GM19455 (cell line): ENCODE measurements around the gene CASP10.
A peak's percentile ranks its signal among the peaks of the same experiment; 100 is the strongest.
"Not testable (repeated sequence)": the region's sequence is repeated elsewhere in the genome, so short reads cannot be mapped to it uniquely, and the experiment has no call there.

ENCODE experiments used
- ATAC-seq: cut with Tn5 transposase; IDR thresholded peaks from one replicate; pipeline ENCODE4 v1.9.1; 2021; ENCODE audit not compliant: unreplicated experiment

CASP10 gene

DNA sequence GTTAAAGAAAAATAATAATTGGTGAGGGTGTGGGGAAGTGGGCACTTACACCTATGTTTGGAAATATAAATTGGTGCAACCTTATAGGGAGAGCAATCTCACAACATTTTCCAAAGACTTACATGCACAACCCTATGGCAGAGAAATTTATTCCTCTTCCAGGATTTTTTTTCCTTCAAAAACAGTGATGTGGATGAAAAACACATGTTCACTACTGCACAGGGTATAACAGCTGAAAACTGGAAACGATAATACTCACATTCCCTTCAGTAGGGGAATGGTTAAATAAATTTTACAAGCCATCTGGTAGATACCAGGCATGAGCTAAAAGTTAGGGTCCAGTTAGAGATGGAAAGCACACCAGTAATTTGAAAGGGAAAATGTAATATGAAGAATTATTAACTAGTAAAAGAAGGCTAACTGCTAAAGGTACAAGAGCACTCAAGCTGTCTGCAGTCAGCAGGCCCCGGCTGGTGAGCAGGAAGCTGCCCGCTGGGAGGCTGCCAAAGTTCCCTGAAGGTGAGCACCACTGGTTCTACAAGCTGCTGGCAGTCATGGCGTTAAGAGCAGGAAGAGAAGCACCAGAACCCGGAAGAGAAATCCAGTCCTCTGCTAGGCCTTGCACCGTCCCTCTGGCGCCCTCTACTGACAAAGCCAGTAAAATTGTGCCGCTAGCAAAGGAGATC lies 49.0 kb downstream of the CASP10 start:
- ATAC-seq = peak; percentile 51

- ATAC-seq = no peak
Observed at GRCh38 chr2:201232467-201232815, 49.5 kb downstream of the CASP10 start.

DNA sequence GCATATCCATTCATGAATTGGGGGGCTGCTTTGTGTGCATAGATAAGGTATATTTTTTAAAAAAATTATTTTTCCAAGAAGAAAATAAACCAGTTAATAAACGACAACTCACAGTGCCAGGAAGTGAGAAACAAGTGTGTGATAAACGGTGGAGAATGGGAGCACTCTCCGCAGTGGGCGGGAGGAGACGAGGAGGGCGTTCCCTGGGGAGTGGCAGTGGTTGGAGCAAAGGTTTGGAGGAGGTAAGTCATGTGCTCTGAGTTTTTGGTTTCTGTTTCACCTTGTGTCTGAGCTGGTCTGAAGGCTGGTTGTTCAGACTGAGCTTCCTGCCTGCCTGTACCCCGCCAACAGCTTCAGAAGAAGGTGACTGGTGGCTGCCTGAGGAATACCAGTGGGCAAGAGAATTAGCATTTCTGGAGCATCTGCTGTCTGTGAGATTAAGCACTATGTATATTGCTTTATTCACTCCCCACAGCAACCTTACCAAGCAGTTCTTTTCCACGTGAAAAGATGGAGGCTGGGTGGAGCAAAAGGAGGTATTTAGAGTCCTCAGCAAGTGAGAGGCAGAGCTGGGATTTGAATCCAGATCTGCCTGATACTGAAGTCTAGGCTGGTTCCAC lies 50.4 kb downstream of the CASP10 start:
- peak; percentile 90 for ATAC-seq

GRCh38 chr2:201233812-201234662 lies 51.1 kb downstream of the CASP10 start:
- ATAC-seq = peak; percentile 10

GRCh38 chr2:201234663-201235135 lies 51.8 kb downstream of the CASP10 start:
- ATAC-seq = no peak

GRCh38 chr2:201235860-201236811 lies 53.2 kb downstream of the CASP10 start:
- ATAC-seq = no peak

DNA sequence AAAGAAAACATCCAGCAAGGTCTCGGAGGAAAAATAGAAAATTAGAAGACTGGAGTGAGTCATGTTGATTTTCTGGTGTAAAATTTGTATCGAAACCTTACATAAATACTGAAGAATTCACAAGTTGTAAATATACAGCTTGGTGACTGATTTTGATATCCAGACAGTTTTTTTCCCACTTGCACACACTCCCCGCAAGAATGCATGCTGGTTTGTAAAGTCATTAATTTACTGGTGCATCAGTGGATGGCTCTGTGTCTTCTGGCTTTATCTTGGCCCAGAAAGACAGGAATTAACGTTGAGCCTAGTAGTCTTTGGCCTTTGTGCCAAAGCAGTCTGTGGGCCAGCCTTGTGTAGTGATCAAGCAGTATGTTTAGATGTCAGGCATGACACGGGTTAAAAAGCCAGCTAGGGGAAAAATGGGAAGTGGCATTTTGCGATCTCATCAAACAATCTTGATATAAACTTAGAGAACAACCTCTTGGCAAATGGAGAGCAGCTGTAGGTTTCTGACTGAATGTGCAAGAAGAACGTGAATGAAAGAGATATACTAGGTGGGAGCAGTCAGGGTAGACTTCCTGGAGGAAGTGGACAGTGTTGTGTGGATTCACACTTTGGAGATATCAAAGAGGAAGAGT lies 54.7 kb downstream of the CASP10 start:
- ATAC-seq = no peak

- ATAC-seq = not testable (repeated sequence)
Observed at GRCh38 chr2:201239167-201239935, 56.4 kb downstream of the CASP10 start.

DNA sequence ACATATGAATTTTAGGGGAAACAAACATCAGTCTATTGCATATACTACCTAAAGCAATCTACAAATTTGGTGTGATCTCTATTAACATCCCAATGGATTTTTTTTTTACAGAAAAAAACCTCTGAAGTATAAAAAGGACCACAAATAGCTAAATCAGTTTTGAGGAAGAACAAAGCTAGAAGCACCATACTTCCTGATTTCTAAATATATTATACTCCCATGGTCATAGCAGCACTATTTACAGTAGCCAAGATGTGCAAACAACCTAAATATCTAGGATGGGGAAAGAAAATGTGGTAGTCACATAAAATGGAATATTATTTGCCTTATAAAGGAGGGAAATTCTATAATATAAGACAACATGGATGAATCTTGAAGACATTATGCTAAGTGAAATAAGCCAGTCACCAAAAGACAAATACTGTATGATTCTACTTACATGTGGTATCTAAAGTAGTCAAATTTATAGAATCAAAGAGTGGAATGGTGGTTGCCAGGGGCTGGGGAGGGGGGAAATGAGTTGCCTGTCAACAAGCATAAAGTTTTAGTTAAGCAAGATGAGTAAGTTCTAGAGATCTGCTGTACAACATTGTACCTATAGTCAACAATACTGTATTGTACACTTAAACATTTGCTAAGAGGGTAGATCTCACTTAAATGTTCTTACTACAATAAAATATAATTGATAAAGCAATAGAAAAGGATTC lies 59.8 kb downstream of the CASP10 start:
- ATAC-seq = no peak

GRCh38 chr2:201244829-201245228 lies 61.9 kb downstream of the CASP10 start:
- ATAC-seq = no peak

GRCh38 chr2:201246280-201246679 lies 63.3 kb downstream of the CASP10 start:
- no peak for ATAC-seq

DNA sequence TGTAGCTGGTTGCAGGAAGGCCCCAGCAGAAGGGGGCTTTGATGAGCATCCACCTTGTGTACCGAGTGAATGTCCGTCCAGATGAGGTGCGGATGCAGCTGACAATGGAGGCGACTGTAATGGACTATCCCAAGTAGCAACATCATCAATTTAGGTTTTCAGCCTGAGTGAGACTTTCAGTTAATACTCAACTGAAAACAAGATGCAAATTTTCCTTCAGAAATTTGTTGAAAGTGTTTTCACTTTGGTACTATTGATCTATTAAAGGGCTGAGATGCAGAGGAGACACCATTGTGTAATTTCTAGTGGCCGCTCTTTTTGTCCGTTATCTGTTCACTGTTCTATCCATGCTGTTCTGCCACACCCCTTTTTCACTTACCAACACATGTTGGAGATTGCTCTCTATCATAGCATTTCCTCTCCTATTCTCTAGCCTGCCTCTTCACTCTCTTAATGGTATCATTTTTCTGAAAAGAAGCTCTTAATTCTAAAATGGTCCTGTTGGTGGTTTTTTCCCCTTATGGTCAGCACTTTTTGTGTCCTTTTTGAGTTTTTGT lies 65.4 kb downstream of the CASP10 start:
- no peak for ATAC-seq

DNA sequence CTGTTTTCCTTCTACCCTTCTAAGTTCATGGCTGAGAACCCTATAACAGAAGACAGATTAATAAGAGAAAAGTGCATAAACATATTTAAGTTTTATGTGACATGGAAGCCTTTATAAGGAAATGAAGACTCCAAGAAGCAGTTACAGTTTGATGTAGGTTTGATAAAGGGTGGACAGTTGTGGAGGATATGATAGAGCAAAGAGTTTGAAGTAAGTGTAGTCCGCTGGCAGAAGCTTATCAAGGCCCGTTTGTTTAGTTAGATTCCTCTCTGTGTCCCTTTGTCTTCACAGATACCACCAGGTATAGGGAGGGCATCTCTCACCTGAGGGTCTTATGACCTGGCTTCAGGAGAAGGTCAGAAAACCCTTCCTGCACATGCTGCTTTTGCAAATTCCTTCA lies 66.9 kb downstream of the CASP10 start:
- ATAC-seq = no peak

- no peak for ATAC-seq
Observed at GRCh38 chr2:201250741-201251140, 67.8 kb downstream of the CASP10 start.

GRCh38 chr2:201254081-201254730 lies 71.3 kb downstream of the CASP10 start:
- no peak for ATAC-seq

DNA sequence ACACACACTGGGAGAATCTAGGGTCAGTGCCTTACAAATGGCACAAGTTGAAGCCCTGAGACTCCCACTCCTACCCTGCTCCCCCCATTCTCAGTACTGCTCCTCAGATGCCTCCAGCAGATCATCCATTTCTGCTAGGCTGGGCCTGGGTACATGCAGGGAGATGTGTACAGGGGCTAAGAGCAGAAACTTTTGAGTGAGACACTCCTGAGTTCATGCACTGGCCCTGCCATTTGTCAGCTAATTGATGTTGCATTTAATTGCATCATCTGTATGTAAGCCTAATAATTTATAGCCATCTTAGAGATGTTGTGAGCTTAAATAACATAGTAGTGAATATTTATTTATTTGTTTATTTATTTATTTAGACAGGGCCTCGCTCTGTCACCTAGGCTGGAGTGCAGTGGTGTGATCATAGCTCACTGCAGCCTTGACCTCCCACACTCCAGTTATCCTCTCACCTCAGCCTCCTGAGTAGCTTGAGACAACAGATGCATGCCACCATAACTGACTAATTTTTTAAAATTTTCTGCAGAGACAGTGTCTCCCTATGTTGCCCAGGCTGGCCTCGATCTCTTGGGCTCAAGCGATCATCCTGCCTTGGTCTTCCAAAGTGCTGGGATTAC lies 72.6 kb downstream of the CASP10 start:
- no peak for ATAC-seq

GRCh38 chr2:201256082-201256481 lies 73.1 kb downstream of the CASP10 start:
- ATAC-seq = no peak
